GM12801 (cell line): ENCODE measurements around the gene ABHD1.

Experiments
- TF ChIP-seq, protein P1 (sequence below): IDR thresholded peaks from one replicate; pipeline ENCODE4 v1.5.1; 2011; ENCODE audit warnings: control low read depth; ENCODE audit not compliant: insufficient read length; ENCODE audit errors: extremely low read depth

ABHD1 gene

DNA sequence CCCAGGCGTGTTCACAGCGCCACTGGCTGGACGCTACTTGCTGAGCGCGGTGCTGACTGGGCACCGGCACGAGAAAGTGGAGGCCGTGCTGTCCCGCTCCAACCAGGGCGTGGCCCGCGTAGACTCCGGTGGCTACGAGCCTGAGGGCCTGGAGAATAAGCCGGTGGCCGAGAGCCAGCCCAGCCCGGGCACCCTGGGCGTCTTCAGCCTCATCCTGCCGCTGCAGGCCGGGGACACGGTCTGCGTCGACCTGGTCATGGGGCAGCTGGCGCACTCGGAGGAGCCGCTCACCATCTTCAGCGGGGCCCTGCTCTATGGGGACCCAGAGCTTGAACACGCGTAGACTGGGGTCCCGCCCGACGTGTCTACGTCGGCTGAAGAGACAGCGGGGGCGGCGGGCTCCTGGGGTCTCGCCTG lies 37.9 kb upstream of the ABHD1 start:
- TF ChIP-seq, protein P1, sequence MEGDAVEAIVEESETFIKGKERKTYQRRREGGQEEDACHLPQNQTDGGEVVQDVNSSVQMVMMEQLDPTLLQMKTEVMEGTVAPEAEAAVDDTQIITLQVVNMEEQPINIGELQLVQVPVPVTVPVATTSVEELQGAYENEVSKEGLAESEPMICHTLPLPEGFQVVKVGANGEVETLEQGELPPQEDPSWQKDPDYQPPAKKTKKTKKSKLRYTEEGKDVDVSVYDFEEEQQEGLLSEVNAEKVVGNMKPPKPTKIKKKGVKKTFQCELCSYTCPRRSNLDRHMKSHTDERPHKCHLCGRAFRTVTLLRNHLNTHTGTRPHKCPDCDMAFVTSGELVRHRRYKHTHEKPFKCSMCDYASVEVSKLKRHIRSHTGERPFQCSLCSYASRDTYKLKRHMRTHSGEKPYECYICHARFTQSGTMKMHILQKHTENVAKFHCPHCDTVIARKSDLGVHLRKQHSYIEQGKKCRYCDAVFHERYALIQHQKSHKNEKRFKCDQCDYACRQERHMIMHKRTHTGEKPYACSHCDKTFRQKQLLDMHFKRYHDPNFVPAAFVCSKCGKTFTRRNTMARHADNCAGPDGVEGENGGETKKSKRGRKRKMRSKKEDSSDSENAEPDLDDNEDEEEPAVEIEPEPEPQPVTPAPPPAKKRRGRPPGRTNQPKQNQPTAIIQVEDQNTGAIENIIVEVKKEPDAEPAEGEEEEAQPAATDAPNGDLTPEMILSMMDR, result no peak

DNA sequence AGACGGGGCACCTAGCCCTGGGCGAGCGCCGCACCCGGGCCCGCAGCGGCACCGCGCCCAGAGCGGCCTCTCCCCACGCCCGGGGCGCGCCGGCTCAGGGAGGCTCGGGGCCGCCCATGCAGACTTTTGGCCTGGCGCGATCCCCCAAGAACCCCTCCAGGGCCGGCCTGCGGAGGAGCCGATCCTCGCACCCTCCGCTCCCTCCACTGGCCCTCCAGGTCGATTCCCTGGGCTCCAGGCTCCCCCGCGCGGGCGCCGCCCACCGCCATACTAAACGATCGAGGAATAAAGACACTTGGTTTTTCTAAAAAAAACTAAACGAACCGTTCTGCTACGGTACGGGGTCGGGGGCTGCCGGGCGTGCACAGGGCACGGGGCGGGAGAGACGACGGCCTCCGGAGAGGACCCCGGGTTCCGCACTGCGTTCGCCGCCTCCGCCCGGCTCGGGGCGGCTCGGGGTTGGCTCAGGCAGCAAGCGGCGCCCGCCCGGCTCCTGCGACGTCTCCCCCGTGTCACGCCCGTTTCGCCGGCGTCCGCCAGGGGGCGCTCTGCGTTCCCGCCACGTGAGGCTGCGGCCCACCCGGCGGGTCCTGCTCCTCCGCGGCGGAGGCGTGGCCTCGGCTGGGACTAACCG lies 37.4 kb upstream of the ABHD1 start:
- TF ChIP-seq, protein P1, result no peak

DNA sequence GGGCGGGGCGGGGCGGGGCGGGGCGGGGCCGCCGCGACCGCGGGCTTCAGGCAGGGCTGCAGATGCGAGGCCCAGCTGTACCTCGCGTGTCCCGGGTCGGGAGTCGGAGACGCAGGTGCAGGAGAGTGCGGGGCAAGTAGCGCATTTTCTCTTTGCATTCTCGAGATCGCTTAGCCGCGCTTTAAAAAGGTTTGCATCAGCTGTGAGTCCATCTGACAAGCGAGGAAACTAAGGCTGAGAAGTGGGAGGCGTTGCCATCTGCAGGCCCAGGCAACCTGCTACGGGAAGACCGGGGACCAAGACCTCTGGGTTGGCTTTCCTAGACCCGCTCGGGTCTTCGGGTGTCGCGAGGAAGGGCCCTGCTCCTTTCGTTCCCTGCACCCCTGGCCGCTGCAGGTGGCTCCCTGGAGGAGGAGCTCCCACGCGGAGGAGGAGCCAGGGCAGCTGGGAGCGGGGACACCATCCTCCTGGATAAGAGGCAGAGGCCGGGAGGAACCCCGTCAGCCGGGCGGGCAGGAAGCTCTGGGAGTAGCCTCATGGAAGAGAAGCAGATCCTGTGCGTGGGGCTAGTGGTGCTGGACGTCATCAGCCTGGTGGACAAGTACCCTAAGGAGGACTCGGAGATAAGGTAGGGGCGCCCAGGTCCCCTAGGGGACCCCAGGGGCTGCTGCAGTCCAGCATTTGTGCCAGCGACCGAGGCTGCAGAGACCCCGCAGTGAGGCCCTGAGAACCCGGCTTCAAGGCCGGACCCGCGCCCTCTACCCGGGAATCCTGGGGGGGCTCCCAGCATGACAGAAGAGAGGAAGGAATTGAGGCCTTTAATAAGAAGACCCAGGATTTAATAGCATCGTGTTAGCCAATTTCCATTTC lies 36.7 kb upstream of the ABHD1 start, which contains the start of gene KHK:
Gene KHK, plus strand, starts transcription at position 49 of the 870 bp plus-strand sequence. Its CDS starts 488 bp downstream, at position 537.
- TF ChIP-seq, protein P1, result no peak

DNA sequence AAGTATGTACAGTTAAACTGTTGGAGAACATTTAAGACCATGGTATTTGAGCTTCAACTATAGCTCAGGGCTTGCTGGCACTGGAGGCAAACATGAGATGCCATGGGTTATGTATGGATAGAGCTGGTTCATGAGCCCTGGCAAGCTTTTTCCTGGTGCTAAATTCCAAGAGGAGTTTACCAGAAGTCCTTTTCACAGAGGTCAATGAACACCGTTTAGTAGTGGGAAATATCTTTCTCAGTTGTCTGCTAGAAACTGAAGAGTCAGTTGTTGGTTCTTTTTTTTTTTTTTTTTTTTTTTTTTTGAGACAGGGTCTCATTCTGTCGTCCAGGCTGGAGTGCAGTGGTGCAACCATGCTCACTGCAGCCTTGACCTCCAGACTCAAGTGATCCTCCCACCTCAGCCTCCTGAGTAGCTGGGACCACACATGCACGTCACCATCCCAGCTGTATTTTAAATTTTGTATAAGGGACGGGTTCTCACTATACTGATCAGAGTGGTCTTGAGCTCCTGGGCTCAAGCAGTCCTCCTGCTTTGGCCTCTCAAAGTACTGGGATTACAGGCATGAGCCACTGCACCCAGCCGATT lies 35.7 kb upstream of the ABHD1 start:
- TF ChIP-seq, protein P1, result no peak

DNA sequence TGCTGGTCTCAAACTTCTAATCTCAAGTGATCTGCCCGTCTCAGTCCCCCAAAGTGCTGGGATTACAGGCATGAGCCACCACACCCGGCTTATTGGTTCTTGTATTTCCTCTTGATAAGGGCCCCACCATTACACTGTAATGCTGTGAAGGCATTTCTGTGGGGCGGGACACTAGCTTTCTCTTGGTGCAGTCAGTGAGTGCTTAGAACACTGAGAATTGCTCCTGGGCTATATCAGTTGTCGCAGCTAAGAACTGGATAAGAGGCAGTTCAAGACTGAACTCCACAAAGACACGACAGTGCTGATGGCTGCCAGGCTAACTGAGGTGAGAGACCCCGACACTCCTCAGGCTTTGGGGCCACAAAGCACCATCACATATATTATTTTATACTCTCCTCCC lies 35.0 kb upstream of the ABHD1 start:
- TF ChIP-seq, protein P1, result no peak

DNA sequence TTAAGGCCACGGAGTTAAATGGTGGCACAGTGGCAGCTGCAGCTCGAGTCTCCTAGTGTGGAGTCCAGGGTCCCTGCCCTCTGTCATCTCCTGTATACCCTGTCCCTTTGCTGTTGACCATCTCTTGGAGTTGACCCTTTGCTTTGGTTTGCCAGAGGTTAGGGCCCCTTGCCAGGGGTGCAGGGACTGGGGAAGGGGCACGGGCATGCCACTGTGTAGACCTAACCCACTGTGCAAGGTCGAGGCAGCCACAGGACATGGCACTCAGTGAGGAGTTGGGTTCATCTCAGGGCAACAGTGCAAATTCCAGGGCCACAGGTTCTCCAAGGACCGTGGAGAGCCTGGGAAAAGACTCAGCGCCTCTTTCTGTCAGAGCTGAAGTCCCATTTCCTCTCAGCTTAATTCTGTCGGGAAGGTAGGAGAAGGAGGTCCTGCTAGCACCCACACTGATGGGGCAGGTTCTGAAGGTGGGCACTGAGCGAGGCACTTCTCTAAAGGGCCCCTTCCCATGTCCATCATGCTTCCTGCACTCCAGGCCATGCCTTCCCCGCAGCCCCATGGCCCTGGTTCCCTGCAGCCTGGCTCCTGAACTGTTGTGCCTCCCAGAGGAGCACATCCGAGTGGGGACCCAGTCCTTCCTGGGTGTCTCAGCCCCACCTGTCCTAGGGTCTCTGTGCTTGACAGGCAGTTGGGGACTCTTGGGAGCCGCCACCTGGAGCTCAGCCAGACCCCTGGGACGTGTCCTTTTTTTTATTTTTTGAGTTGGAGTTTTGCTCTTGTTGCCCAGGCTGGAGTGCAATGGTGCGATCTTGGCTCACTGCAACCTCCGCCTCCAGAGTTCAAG lies 34.3 kb upstream of the ABHD1 start:
- TF ChIP-seq, protein P1, result no peak
